ENCODE results near the gene HARBI1. TPM values are rescaled to one million over a fixed set of nuclear protein-coding genes. Genes with fewer than 3 reads are reported as not detected.
A peak's percentile ranks its signal among the peaks of the same experiment; 100 is the strongest.

The HARBI1 gene
- total and polyA plus RNA-seq, 9 of the 15 experiments (the other 6 are each of a cell fraction or from before 2014, with no cell fraction given) = 3.5 to 8.4 (median 5.5) TPM

- TF ChIP-seq HMG20B (CRISPR knock-in tag; IDR thresholded peaks at IDR 0.05) (no peak), SMARCA5 (IDR thresholded peaks at IDR 0.05) (0 out of 2 replicates have a peak, but pooled peaks have one; percentile 1), ZSCAN29 (IDR thresholded peaks at IDR 0.05) (no peak), AFF1 (IDR thresholded peaks at IDR 0.05; ENCODE audit: low read depth in 1 of 2, partially characterized antibody in 2 of 2) (no peak), CC2D1A (IDR thresholded peaks at IDR 0.05) (peak; percentile 35; the same call in 1 of the 2 replicates)
Observed at GRCh38 chr11:46617972-46618314, 916 bp upstream of the HARBI1 start (continued).

- no TSS peak for BruUV-seq (replicated peaks)
- H3K4me2 ChIP-seq (ENCODE audit: insufficient read depth, low read length) = peak overlapping the region; percentile 99
- DNase-seq (ENCODE audit: extremely low read depth in 1 of 4, low spot score in 3 of 4) (peak in 1 of 4 experiments; percentile 13), ATAC-seq (no peak), FAIRE-seq (no peak)
- H3K27ac ChIP-seq (ENCODE audit: extremely low read depth, low read depth, low read length) = peak overlapping the region; percentile 100
- under 1% methylated on average over 15 of the region's 15 CpGs for WGBS (ENCODE audit: insufficient coverage, low coverage, missing lambda C conversion rate)
- peak overlapping the region; percentile 98 for H2AFZ ChIP-seq (ENCODE audit: low read depth, low read length)
- H3K36me3 ChIP-seq (ENCODE audit: control insufficient read depth, insufficient read depth, low read length) = peaks cover 13% of the 10 kb centered on the region; the same call in 2 of the 3 replicates
- H3K9me1 ChIP-seq (ENCODE audit: control insufficient read depth, insufficient read depth, low read length) = no peaks in the 10 kb centered on the region
- CTCF ChIA-PET (ENCODE audit: low intra/inter-chr PET ratio) = interaction anchor here (0.5 to 2.7 kb wide), 3 partner anchors 79 to 127 kb away, joined by 3 to 7 read pairs (median 5); no protein-coding TSS in a partner anchor
- peak overlapping the region; percentile 99 for H3K4me3 ChIP-seq
- H3K79me2 ChIP-seq (ENCODE audit: control insufficient read depth, insufficient read depth, low read length) = peaks cover 54% of the 10 kb centered on the region
- peaks cover 20 to 23% of the 10 kb centered on the region in 2 experiments; a peak in 4 of 5 replicates for H3K4me1 ChIP-seq (replicated peaks in 1 of 2; ENCODE audit: control insufficient read depth in 2 of 2, insufficient read depth in 2 of 2, low read length in 2 of 2)
- H3K9ac ChIP-seq (ENCODE audit: insufficient read depth in 1 of 2, low read depth in 2 of 2, low read length in 2 of 2) = peak overlapping the region; percentile 100
- intact Hi-C loops (cut with micrococcal nuclease) (loop anchor here (2.0 to 5.0 kb wide), 4 partner anchors 20 to 229 kb away; no protein-coding TSS in a partner anchor), in situ Hi-C loops (cut with MboI) (no loop called here)
- no peaks in the 10 kb centered on the region for H3K27me3 ChIP-seq (ENCODE audit: control insufficient read depth in 2 of 2, insufficient read depth in 2 of 2, low read length in 2 of 2)
- H3K9me3 ChIP-seq (replicated peaks; ENCODE audit: control insufficient read depth, insufficient read depth, low read depth, low read length) = no peaks in the 10 kb centered on the region
- POLR2A ChIA-PET = interaction anchor here (0.6 to 2.2 kb wide), 6 partner anchors 11 to 305 kb away, joined by 3 to 13 read pairs (median 3); partner anchors contain the start of gene AMBRA1
- H4K20me1 ChIP-seq (replicated peaks; ENCODE audit: control insufficient read depth, insufficient read depth, low read length) = no peaks in the 10 kb centered on the region
- TF ChIP-seq RBM39 (optimal IDR thresholded peaks at IDR 0.05; ENCODE audit: low read depth, low read length) (no peak), SAP30 (IDR thresholded peaks at IDR 0.05; ENCODE audit: borderline replicate concordance, insufficient read depth, low read depth, low read length, poor library complexity, severe bottlenecking) (peak; percentile 34), ZC3H11A (IDR thresholded peaks at IDR 0.05; ENCODE audit: low read depth, low read length) (no peak), EZH2 (IDR thresholded peaks at IDR 0.05; ENCODE audit: borderline replicate concordance, low read depth, low read length) (no peak), HMBOX1 (IDR thresholded peaks at IDR 0.05) (peak; percentile 15; the same call in 1 of the 2 replicates), TFAP4 (CRISPR knock-in tag; IDR thresholded peaks at IDR 0.05; ENCODE audit: borderline replicate concordance) (peak; percentile 43; the same call in 1 of the 2 replicates), MTA3 (IDR thresholded peaks at IDR 0.05; ENCODE audit: borderline replicate concordance) (peak; percentile 27; the same call in 1 of the 2 replicates), ATF7 (IDR thresholded peaks at IDR 0.05) (0 out of 2 replicates have a peak, but pooled peaks have one; percentile 11), SMARCE1 (IDR thresholded peaks at IDR 0.05) (peak; percentile 37; the same call in 1 of the 2 replicates)
Observed at GRCh38 chr11:46616551-46617133, 385 bp downstream of the HARBI1 start.

All from K562 (cell line).